GM18873 (cell line): ENCODE results near the gene ARHGEF3.
A peak's percentile ranks its signal among the peaks of the same experiment; 100 is the strongest.

ENCODE experiments used
- ATAC-seq: cut with Tn5 transposase; IDR thresholded peaks from one replicate; pipeline ENCODE4 v1.9.1; 2021; ENCODE audit warnings: mild to moderate bottlenecking, moderate library complexity, moderate number of reproducible peaks; ENCODE audit not compliant: unreplicated experiment, low FRiP score

The ARHGEF3 gene

DNA sequence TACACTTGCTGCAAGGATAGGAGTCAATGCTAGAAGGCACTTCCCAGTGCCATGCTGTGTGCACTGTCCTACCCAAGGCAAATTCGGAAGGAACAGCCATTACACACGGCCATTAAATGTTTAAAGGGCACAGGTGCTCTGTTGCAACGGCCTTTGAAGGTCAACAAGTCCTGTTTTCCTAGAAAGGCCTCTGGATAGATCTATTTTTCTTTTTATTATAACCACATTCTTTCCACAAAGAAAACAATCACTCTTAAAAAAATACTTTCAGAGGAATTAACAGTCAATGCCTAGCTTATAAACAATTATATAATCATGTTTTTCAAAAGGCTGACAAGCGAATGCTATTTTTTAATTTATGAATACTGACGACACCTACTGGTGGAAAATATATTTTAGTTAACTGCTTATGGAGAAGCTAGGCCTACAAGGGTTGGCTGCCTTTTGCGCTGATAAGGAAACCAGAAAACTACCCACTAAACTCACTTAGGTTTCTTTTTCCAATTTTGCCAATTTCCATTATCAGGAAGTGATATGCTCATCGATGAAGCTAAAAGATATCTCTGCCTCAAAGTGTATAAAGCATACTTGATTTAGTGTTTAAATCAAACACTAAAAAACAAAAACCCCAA is 2.4 kb downstream of the ARHGEF3 start:
- ATAC-seq, result no peak

DNA sequence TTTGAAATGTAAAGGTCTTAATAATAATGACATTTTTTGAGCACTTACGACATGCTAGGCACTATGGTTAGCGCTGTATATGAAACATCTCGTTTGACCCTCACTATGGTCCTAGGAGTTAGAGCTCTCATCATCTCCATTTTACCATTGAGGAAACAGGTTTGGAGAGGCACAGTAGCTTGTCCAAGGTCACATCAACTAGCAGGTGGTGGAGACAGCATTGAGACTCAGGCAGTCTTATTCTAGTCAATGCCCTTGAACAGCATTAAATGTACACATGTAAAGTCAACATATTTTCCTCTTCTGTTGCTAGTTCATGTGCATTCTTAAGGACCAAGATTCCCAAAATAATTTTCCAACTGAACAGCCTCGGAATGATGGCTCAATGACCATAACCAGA is 4.8 kb downstream of the ARHGEF3 start:
- no peak for ATAC-seq

DNA sequence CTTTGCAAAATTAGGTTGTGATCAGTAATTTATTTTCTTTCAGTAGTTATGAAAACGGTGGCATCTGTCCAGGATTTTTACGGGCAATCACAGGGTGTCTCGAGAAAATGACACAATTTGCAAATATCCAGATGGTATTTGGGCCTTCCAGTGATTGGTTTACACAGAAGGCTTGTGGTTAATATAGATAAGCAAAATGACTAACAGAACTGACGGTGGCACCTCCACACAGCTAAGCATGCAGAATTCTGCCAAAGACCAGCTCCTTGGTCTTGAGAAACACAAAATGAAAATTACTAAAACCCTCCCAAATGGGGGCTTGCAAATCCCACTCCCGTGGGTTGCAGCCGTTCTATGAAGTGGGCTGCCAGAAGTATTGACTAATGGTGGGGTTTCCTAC is 5.5 kb downstream of the ARHGEF3 start:
- no peak for ATAC-seq

DNA sequence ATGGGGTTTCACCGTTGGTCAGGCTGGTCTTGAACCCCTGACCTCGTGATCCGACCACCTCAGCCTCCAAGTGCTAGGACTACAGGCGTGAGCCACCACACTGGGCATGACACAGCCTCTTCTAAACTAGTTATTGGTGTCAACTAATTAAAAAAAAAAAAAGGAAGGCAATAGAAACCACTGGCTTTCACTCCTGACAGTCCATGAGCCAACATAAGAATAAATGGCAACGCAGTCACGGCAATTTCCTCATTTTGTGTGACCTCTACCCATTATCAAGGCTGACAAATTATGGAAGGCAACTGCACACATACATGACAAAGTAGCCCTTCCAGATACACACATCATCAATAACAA is 5.9 kb downstream of the ARHGEF3 start:
- ATAC-seq, result no peak

DNA sequence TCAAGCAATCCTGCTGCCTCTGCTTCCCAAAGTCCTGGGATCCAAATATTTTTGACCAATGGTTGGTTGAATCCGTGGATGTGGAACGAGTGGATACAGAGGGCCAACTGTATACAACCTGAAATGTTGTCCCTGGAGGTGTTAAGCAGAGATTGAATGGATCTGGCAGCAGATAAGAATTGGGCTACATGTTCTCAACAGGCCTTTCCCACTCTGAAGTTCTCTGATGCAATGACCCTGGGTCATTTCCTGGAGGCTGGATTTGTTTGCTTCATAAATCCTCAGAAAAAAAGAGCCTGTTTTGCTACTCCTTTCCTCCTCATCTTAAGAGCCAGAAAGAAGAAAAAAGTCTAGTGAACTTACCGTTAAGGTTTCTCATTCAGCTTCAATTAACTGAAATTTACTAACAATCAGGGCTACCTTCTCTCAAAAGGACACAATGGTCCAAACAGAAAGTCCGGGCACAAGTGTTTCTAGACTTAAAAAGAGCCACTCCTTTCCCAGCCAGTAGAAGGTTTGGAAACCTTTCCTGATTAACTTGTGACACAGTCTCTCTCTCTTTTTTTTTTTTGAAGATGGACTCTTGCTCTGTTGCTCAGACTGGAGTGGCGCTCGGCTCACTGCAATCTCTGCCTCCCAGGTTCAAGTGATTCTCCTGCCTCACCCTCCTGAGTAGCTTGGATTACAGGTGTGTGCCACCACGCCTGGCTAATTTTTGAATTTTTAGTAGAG is 6.5 kb downstream of the ARHGEF3 start:
- no peak for ATAC-seq

DNA sequence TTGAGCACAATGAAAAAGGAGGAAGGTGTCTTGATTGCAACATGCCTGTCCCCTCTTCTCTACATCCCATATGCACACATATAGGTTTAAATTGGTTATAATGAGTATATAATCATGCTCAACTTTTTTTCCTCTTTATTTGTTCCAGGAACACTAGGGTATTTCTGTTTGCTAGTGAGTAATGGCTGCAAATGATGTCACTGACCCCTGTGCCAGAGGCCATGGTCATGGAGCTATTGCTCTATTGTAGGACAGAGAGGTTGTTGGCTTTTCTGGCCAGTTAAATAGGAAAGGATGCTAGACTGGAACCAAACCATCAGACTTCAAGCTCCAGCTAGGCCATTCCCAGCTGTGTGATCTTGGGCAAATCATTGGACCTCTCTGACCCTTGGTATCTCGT is 9.6 kb downstream of the ARHGEF3 start:
- no peak for ATAC-seq

DNA sequence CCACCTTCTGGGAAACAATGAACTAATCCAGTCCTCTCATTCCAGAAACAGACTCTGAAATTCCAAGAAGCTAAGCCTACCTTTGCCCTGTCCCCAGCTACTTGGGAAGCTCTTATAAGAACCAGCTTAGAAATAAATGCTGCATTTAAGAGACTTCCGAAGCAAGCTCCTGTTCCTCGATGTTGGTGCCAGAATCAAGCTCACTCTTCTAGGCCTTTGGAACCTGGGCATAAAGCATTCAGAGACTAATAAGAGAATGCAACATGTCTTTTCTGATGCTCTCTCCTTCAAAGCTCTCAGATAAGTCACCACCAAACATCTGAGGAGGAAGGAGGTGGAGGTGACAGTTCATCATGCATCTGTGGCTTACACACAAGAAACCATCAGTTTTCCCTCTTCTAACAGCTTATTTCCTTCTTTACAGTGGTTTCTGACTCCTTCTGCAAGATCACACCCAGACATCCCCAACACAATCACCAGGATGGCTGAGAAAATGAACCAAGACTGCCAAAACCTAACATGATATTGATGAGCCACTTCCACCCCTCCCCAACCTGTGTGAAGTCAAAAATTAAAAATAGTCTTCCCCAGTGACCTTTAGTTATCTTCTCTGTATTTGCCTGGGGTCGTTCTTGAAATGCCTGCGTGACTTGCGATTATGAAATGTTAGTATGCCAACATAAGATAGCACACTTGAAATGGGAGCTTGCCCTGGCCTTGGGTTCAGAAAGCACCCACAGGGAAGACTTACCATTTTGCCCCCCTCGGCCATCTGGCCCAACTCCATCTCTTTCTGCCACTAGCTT is 11.5 kb downstream of the ARHGEF3 start:
- ATAC-seq, result no peak

DNA sequence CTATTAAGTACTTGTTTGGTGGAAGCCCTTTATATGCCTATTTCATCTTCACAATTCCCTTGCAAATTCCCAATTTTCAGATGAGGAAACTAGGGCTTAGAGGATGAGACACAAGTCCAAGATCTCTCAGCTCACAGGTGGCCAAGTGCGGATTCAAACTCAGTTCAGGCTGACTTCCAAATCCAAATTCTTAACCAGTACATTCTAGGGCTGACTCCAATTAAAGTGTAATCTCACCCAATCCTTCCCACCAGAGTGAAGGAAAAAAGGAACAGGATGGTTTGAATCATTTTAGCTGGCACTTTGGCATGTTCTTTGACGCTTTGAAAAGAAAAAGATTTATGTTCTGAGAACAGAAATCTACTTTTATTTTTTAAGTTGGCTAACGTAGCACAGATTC is 12.7 kb downstream of the ARHGEF3 start:
- no peak for ATAC-seq

DNA sequence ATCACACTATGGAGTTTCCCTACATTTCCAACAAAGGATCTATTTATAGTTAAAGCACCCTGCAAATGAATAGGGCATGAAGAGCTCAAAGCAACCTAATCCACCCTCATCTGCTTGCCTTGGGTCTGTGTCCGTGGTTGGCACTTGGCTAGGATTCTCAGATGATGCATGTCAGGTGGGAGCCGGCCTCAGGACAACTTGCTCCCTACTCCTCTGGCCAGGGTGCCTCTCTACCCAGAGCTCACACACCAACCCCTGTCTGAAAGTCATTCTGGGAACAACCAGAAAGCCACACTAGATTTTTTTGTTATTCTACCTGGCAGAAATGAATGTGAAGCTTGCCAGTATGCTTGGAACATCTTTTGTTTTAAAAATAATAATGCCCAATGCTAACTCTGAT is 13.2 kb downstream of the ARHGEF3 start:
- no peak for ATAC-seq

DNA sequence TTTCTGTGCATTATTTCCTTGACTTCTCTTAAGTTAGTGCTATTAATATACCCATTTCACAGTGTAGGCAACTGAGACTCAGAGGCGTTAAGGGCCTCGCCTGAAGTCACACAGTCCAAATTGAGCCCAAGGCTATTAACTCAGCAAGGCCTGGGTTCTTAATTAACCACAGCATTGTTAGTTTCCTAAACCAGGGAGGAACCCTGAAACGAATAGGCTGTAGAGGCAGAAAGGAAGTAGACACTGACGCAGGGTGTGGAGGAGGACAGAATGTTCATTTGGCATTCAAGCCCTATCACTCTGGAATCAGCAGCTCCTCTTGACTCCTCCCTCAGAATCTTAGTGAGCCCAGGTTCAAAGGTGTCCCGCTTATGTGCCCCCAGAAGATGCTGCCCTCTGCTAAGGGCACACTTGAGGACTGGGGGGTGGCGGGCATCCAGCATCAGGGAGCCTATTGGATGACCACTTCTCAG is 13.9 kb downstream of the ARHGEF3 start:
- no peak for ATAC-seq

DNA sequence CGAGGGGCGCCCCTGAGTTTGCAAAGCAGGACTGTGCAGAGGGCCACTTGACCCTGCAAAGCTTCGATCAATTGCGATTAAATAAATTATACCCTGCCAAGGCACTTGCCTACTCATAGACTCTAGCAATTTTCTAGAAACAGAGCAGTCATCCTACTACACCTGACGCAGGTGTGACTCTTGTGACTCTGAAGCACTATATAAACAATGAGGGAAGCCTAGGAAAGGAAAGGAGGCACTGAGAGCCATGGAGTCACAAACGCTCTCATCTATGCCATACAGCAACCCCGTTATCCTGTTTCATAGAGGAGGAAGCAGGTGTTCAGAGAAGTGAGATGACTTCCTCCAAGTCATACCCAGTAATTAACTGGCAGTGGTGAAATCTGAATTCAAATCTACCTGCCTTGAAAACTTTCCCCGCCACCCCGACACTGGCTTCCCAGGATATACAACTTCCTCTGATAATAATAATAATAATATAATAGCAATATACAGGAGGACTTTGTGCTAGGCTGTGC is 14.4 kb downstream of the ARHGEF3 start:
- no peak for ATAC-seq

DNA sequence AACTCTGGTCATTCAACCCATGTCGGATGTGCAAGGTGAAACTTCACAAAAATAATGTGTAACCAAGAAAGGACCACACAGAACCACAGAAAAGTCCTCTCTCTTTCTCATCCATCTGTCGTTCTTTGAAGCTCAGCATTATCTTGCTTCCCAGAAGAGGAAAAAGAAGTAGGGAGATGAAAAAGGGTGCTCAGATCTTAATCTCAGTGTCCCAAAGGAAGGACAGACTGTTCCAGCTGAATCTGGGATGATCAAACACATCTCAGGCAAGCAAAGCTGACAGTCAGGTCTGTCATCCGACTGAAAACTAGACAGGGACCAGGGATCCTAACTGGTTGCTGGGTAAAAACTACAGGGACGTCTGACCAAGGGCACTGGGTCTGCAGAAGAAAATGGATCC is 16.2 kb downstream of the ARHGEF3 start:
- ATAC-seq, result no peak

DNA sequence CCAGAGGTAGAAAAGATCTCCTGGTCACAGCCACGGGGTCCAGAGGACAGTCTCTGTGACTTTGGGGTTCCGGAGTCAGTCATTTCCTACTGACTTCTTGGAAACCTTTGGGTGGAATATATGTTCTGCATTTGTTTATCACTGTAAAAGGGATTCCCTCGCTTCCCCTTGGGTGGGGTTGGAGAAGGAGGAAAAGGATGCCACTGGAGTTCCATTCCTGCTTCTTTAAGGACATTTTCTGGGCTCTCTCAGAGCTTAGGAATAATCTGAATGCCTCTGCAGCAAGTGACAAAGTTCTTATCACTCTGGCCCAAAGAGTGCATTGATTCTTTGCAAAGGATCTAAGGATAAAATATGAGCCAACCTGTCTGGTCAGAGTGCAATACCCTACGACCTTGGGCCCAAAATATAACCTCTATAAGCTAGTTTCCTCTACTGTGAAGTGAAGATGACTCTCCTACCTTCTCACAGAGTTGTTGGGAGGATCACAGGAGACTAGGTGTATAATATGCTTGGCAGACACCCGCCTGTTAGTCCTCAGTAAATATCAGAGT is 17.2 kb downstream of the ARHGEF3 start:
- ATAC-seq, result no peak

DNA sequence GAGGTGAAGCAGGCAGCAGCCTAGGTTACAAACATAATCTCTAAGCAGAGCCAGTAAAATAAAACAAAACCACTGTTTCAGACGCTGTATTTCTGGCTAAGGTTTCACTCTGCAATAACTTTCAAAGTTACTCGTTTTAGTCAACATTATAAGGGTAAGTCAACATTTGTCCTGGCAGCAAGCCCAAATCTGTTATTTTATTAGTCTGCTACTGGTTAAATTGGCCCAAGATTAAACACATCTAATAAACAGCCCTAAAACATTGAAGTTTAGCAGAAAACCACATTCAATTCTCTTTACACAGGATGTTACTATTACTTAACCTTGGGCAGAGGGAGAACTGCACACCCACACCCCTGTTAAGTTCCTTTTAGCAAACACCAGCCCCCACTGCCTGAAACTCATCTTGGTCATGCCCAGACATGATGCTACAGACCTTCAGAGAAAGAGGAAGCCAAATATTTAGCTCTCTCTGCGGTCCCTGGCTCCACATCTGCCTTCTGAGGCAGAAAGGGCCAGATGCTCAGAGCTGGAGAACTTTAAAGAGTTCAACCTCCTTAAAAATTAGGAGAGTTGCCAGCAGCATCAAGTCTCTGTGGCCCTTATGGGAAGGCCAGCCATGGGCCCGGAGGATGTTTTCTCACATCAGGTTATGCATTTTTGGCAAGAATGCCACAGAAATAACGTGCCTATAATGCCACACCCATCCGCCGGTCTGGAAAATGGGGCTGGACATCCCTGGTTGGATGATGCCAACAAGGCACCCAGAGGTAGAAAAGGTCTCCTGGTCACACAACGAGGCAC is 17.9 kb downstream of the ARHGEF3 start:
- ATAC-seq, result peak; percentile 92

DNA sequence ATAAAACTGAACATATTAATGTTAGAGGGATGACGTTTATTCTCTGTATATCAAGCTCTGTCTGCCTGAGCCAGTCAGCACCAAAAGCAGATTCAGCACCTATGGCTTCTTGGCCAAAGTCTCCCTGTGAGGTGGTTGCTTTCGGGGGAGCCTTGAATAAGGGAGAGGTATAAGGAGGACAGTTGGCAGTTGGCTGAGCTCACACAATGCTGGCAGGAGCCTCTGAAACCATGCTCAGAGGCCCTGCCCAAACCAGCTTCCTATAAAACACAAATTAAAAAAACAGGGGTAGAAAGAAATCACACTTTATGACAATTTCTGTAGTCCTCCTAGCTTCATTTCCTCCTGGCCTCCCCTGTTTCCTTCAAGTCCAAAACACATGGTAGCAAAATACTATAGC is 18.8 kb downstream of the ARHGEF3 start:
- ATAC-seq, result no peak

DNA sequence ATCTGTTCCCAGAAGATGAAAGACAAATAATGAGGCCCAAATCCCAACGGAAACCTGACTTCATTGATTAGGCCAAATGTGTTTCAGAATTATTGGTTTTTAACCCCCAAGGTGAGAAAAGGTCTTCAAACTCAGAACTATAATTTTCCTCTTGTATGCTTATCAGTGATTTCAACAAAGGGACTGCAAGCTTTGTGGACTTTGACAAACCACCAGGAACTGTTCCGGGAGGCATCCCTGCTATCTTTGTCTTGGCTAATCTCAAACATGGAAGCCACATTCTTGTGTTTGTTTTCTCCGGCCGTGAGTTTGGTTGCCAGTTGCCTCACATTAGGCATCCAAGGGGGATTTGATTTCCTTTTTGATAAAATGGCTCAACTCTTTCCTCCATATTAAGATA is 19.5 kb downstream of the ARHGEF3 start:
- ATAC-seq, result no peak

DNA sequence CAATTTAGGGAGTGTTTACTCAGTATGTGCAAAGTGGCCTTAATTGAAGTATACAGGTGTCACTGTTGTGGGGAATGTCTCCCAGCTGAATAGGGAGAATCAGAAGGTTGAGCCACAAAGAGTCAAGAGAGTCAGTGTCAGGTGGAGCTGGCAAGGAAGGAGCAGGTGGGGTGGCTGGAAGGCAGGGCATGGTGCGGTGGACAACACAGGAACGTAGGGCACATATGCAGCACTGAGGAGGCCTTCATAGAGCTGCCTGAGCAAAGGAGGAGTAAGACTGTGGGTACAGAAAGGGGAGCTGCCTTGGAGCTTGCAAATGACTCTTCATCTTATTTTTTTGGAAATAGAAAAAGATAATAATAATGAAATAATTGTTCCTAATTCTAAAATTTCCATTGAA is 20.0 kb downstream of the ARHGEF3 start:
- ATAC-seq, result no peak

DNA sequence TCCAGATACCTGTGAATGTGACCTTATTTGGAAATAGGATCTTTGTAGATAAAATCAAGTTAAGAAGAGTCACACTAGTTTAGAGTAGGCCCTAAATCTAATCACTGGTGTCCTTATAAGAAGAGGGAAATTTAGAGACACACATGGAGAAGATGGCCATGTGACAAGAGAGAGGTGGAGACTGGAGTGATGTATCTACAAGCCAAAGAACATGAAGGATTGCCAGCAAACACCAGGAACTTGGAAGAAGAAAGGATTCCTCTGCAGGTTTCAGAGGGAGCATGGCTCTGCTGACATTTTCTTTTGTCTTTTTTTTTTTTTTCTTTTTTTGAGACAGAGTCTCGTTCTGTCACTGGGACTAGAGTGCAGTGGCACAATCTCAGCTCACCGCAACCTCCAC is 20.8 kb downstream of the ARHGEF3 start:
- ATAC-seq, result no peak

DNA sequence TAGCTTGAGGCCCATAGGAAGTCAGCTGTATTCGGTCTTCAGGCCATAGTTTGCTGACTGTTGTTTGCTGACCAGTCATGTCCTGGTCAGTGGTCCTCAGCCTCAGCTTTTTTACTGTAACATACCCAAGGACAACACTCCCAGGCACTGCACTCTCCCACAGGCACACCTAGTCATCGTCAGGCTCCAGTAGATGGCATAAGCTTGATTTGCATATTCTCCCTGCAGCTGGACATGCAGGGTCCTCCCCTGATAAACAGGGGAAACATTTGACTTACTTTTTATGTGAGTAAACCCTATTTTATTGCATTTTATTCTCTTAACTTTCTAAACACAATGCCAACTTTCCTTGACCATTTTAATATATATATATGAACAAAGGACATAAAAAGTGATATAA is 22.9 kb downstream of the ARHGEF3 start:
- no peak for ATAC-seq

DNA sequence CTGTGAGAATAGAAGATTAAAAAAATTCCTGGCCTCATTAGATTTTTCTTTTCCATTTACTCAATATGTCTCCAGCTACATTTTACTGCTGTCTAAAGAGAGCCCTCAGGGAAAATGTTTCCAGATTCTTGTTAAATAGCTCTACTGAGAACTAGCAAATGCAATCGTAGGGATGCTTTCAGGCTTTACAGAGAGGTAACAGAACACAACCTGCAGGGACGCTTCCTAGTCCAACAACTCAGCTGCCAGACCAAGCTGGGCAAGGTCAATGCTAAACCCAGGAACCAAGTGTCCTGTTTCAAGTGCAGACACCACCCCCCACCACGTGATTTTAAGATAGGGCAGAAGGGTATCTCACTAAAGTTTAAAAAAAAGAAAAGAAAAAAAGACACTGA is 25.2 kb downstream of the ARHGEF3 start:
- ATAC-seq, result no peak
